HG02973 (cell line): Measurements from ENCODE around the gene ZMYND11.

Source experiments
- ATAC-seq: cut with Tn5 transposase; IDR thresholded peaks from one replicate; pipeline ENCODE4 v1.9.1; 2021; ENCODE audit warnings: moderate library complexity; ENCODE audit not compliant: unreplicated experiment

Gene ZMYND11

DNA sequence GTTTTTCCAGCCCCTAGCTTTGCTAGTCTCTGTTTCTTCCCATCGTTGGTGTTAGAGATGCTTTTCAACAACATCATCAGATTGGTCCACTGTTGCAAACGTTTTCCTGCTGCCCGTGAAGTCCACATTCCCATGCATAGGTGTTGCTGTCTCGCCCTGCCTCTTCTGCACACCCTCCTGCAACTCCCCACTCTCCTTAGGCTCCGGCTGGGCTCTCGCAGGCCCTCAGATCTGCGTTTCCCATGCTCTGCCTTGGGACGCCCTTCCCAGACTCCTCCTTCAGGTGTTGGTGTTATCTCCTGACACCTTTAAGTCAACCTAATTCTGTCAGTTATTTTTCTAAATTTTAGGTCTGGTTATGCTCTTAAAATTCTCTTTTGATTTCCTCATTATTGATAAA is 55.0 kb downstream of the ZMYND11 start:
- ATAC-seq: no peak

GRCh38 chr10:191703-192518 is 56.7 kb downstream of the ZMYND11 start:
- ATAC-seq: no peak

- no peak for ATAC-seq
Observed at GRCh38 chr10:194281-194680, 59.0 kb downstream of the ZMYND11 start.

DNA sequence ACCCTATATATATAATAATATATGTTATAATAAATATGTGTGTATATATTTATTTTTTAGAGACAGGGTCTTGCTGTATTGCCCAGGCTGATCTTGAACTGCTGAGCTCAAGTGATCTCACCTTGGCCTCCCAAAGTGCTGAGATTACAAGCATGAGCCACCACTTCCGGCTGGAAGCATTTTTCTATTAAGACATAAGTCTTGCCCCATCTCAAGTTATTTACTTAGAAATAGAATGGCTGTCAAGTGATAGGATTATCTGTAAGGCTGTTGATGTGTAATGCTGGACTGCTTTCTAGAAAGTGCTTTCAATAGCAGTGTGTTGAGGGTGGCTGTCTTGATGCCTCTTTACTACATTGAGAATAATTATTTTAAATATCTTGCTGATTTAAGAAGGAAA is 65.2 kb downstream of the ZMYND11 start:
- ATAC-seq: no peak

DNA sequence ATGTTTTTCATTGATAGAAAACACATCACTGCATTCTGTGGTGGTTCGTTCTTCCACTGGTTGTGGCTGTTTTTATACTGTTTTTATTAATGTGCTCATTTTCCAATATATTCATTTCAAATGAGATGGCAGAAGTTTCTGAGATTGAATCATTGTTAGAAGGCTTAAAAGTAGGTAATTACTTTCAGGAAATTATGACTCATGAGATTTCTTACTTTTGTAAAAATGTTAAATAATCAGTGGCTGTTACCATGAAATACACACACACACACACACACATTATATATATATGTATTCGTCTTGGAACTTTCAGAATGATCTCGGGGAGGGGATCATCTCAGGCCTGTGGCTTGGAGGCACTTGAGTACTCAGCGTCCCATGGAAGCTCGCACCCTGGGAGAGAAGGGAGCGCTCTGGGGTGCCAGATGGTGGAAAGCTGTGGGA is 66.1 kb downstream of the ZMYND11 start:
- ATAC-seq: no peak

- ATAC-seq: no peak
Observed at GRCh38 chr10:208616-209015, 73.4 kb downstream of the ZMYND11 start.

- ATAC-seq: no peak
Observed at GRCh38 chr10:209357-209756, 74.1 kb downstream of the ZMYND11 start.

- ATAC-seq: no peak
Observed at GRCh38 chr10:210297-210696, 75.0 kb downstream of the ZMYND11 start.

- ATAC-seq: no peak
Observed at GRCh38 chr10:215444-215843, 80.2 kb downstream of the ZMYND11 start.

DNA sequence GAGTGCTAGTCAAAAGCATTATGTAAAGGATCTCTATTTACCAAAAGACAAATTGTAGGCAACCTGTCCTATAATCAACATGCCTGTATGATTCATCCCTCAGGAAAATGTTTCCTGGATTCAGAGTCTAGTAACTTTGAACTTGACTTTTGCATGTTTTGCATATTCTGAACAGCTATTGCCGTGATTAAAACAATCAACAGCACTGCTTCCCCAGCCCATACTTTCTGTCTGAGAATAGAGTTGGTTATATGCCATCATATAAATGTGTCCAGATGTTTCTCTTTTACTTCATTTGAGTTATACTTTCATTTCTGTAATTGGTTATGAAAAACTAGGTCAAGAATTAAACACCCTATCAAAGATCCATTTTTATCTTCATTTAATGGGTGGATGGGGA is 83.5 kb downstream of the ZMYND11 start:
- ATAC-seq: no peak

DNA sequence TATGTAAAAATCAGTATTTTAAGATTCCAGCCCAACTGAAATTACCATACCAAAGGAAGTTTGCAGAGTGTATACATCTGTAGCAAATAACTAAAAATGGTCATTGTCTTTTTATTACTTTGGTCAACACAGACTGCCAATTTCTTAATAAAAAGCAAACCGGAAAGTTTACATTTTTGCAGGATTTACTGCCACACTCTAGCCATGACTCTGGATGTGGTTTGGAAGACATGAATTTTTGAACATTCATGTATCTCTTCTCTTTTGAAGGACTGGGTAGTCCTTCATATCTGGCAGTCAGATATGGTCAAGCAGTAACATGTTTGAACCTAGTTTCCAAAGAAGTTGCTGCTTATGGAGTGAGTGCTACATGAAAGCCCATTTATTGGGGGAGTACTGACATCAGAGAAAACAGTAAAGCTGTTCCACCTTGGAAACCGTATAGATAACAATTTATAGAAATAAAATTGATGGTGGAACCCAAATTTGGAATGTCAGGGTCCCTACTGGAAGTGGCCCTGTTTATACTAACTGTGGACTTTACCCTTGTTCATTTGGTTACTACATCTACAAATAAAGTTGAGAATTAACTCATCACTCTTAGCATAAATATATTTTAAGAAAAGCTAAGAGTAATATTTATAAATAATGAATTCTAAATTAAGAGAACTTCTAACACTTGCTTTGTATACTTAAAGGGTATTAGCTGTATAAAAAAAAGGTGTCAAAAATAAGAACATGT is 84.6 kb downstream of the ZMYND11 start:
- no peak for ATAC-seq

DNA sequence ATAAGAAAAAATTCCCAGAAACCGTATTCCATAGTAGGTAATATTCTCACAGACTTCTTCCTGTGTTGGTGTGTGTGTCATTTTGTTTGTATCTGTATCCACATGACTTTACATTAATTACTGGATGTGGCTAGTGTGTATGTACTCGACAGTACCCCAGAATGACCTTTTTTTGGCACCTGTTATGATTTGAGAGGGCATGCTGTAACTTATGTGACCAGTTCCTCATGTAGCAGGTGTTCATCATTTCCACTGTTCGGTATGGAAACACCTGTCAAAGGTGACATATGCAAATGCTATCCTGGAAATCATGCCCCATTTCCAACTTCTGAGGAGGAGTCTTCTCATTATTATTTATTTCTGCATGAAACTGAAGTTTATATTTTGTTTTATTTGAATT is 89.3 kb downstream of the ZMYND11 start:
- no peak for ATAC-seq

- ATAC-seq: no peak
Observed at GRCh38 chr10:226018-226417, 90.8 kb downstream of the ZMYND11 start.

- ATAC-seq: no peak
Observed at GRCh38 chr10:227014-227413, 91.8 kb downstream of the ZMYND11 start.

- ATAC-seq: no peak
Observed at GRCh38 chr10:228366-228765, 93.1 kb downstream of the ZMYND11 start.

DNA sequence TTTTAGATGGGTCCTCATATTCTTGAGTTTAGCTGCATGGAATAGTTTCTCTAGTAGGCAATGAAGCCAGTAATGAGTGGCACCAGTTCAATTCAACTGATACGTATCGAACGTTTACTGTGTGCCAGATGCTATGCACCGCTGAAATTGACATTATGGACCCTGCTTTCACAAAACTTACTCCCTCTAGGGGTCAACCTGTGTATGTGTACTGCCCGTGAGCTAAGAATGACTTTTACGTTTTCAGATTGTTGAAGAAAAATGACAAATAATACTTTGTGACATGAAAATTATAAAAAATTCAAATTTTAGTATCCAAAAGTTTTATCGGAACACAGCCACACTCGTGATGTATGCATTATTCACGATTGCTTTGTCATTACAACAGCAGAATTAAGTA is 95.5 kb downstream of the ZMYND11 start:
- ATAC-seq: no peak

DNA sequence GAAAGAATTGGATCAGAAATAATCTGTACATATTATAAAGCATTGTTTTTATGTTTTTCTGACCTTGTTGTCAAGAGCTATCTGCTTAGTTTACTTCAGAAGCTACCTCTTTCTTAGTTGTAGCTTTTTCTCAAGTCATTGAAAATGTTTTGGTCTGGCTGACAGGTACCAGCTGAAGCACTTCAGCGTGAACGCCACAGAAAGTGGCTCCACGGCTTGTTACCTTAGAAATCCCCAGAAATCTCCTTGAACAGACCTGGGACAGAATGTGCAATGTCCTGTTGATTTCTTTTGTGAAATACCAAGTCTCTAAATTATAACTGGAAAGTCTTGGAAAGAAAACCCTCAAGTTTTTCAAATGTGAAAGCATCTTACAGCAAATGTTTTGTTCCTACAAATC is 96.8 kb downstream of the ZMYND11 start:
- ATAC-seq: no peak

- ATAC-seq: no peak
Observed at GRCh38 chr10:232878-233277, 97.6 kb downstream of the ZMYND11 start.

- ATAC-seq: no peak
Observed at GRCh38 chr10:234708-235406, 99.6 kb downstream of the ZMYND11 start.

GRCh38 chr10:235915-236314 is 100.7 kb downstream of the ZMYND11 start:
- no peak for ATAC-seq

- no peak for ATAC-seq
Observed at GRCh38 chr10:239109-239508, 103.9 kb downstream of the ZMYND11 start.

DNA sequence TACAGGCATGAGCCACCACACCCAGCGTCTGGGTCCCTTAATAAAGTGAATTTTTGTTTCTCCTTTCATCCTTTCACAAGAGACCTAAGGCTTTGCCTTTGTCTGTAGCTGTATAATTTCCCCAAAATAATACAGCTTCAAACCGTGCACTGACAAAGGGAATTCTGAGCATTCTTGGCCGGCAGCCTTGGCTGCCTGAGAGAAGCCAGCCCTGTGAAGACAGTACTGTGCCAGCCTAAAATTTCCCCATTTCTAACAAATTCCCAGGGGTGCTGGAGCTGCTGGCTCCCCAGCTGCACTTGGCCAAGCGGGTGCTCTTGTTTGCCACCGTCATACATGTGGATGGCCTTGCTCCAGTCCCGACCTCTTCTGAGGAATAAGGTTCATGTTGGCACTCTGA is 106.2 kb downstream of the ZMYND11 start:
- ATAC-seq: no peak
